CD4-positive, alpha-beta T cell treated with Interleukin-2 at 100 ng/mL for 4 hours (primary cell): ENCODE results near the gene DIRAS2.
"Not testable (repeated sequence)": the region's sequence is repeated elsewhere in the genome, so short reads cannot be mapped to it uniquely, and the experiment has no call there.

ENCODE experiments used
- DNase-seq: peaks from one replicate; pipeline ENCODE4 v3.0.0-alpha.2; 2020; ENCODE audit warnings: low spot score

The DIRAS2 gene

GRCh38 chr9:90642570-90643539 lies at the start of gene DIRAS2:
TSS of gene DIRAS2 (minus strand) at chr9:90642824. CDS start at chr9:90613827, 28,997 bp downstream.
- DNase-seq: no peak

GRCh38 chr9:90684736-90685135 lies 42.1 kb upstream of the DIRAS2 start:
- DNase-seq: no peak

- DNase-seq: no peak
Measured at GRCh38 chr9:90684106-90684505, 41.5 kb upstream of the DIRAS2 start.

- DNase-seq: no peak
Measured at GRCh38 chr9:90680534-90680933, 37.9 kb upstream of the DIRAS2 start.

- no peak for DNase-seq
Measured at GRCh38 chr9:90665072-90665471, 22.4 kb upstream of the DIRAS2 start.

GRCh38 chr9:90659650-90660364 lies 17.2 kb upstream of the DIRAS2 start:
- DNase-seq: no peak

GRCh38 chr9:90658783-90659182 lies 16.2 kb upstream of the DIRAS2 start:
- no peak for DNase-seq

- DNase-seq: no peak
Measured at GRCh38 chr9:90658181-90658580, 15.6 kb upstream of the DIRAS2 start.

GRCh38 chr9:90656876-90657275 lies 14.3 kb upstream of the DIRAS2 start:
- DNase-seq: not testable (repeated sequence)

GRCh38 chr9:90651246-90651645 lies 8.6 kb upstream of the DIRAS2 start:
- DNase-seq: no peak

- no peak for DNase-seq
Measured at GRCh38 chr9:90647843-90648242, 5.2 kb upstream of the DIRAS2 start.

GRCh38 chr9:90645721-90646120 lies 3.1 kb upstream of the DIRAS2 start:
- DNase-seq: no peak

- no peak for DNase-seq
Measured at GRCh38 chr9:90641884-90642487, 638 bp downstream of the DIRAS2 start.

GRCh38 chr9:90641086-90641485 lies 1.5 kb downstream of the DIRAS2 start:
- no peak for DNase-seq

- no peak for DNase-seq
Measured at GRCh38 chr9:90640361-90640760, 2.3 kb downstream of the DIRAS2 start.

GRCh38 chr9:90637626-90638025 lies 5.0 kb downstream of the DIRAS2 start:
- no peak for DNase-seq

GRCh38 chr9:90632647-90633207 lies 9.9 kb downstream of the DIRAS2 start:
- DNase-seq: no peak

GRCh38 chr9:90631964-90632363 lies 10.7 kb downstream of the DIRAS2 start:
- DNase-seq: no peak

- DNase-seq: no peak
Measured at GRCh38 chr9:90629991-90630390, 12.6 kb downstream of the DIRAS2 start.

- no peak for DNase-seq
Measured at GRCh38 chr9:90629354-90629753, 13.3 kb downstream of the DIRAS2 start.

GRCh38 chr9:90616806-90617205 lies 25.8 kb downstream of the DIRAS2 start:
- DNase-seq: no peak

- DNase-seq: no peak
Measured at GRCh38 chr9:90613502-90613901, 29.1 kb downstream of the DIRAS2 start.
